ENCODE data around the gene SELENOO.

Gene SELENOO

GRCh38 chr22:50216684-50217520, 16.1 kb downstream of the SELENOO start:
- DNase-seq (ENCODE audit: low spot score), result no peak

- no peak for DNase-seq (ENCODE audit: low spot score)
Observed at GRCh38 chr22:50217543-50218152, 16.8 kb downstream of the SELENOO start.

- DNase-seq (ENCODE audit: low spot score), result no peak
Observed at GRCh38 chr22:50218153-50218995, 17.6 kb downstream of the SELENOO start.

- no peak for DNase-seq (ENCODE audit: low spot score)
Observed at GRCh38 chr22:50218996-50219727, 18.4 kb downstream of the SELENOO start.

- DNase-seq (ENCODE audit: low spot score), result no peak
Observed at GRCh38 chr22:50219800-50220602, 19.2 kb downstream of the SELENOO start.

GRCh38 chr22:50220603-50221409, 20.0 kb downstream of the SELENOO start:
- no peak for DNase-seq (ENCODE audit: low spot score)

GRCh38 chr22:50221410-50222300, 20.8 kb downstream of the SELENOO start:
- no peak for DNase-seq (ENCODE audit: low spot score)

- DNase-seq (ENCODE audit: low spot score), result no peak
Observed at GRCh38 chr22:50222508-50222907, 21.7 kb downstream of the SELENOO start.

- no peak for DNase-seq (ENCODE audit: low spot score)
Observed at GRCh38 chr22:50224071-50224470, 23.3 kb downstream of the SELENOO start.

GRCh38 chr22:50225200-50225969, 24.6 kb downstream of the SELENOO start:
- DNase-seq (ENCODE audit: low spot score), result no peak

- DNase-seq (ENCODE audit: low spot score), result no peak
Observed at GRCh38 chr22:50226063-50226874, 25.5 kb downstream of the SELENOO start.

- DNase-seq (ENCODE audit: low spot score), result no peak
Observed at GRCh38 chr22:50226875-50227165, 26.0 kb downstream of the SELENOO start.

GRCh38 chr22:50227579-50228215, 26.9 kb downstream of the SELENOO start:
- DNase-seq (ENCODE audit: low spot score), result no peak

- no peak for DNase-seq (ENCODE audit: low spot score)
Observed at GRCh38 chr22:50228366-50228765, 27.6 kb downstream of the SELENOO start.

- DNase-seq (ENCODE audit: low spot score), result no peak
Observed at GRCh38 chr22:50229370-50229769, 28.6 kb downstream of the SELENOO start.

- DNase-seq (ENCODE audit: low spot score), result no peak
Observed at GRCh38 chr22:50232481-50233151, 31.8 kb downstream of the SELENOO start.

GRCh38 chr22:50233223-50233622, 32.4 kb downstream of the SELENOO start:
- no peak for DNase-seq (ENCODE audit: low spot score)

Measured in pons (tissue), 1 donor.